ENCODE data around the gene STK31. TPM values are rescaled to one million over a fixed set of nuclear protein-coding genes. Genes with fewer than 3 reads are reported as not detected.
A peak's percentile ranks its signal among the peaks of the same experiment; 100 is the strongest.

STK31 gene, protein sequence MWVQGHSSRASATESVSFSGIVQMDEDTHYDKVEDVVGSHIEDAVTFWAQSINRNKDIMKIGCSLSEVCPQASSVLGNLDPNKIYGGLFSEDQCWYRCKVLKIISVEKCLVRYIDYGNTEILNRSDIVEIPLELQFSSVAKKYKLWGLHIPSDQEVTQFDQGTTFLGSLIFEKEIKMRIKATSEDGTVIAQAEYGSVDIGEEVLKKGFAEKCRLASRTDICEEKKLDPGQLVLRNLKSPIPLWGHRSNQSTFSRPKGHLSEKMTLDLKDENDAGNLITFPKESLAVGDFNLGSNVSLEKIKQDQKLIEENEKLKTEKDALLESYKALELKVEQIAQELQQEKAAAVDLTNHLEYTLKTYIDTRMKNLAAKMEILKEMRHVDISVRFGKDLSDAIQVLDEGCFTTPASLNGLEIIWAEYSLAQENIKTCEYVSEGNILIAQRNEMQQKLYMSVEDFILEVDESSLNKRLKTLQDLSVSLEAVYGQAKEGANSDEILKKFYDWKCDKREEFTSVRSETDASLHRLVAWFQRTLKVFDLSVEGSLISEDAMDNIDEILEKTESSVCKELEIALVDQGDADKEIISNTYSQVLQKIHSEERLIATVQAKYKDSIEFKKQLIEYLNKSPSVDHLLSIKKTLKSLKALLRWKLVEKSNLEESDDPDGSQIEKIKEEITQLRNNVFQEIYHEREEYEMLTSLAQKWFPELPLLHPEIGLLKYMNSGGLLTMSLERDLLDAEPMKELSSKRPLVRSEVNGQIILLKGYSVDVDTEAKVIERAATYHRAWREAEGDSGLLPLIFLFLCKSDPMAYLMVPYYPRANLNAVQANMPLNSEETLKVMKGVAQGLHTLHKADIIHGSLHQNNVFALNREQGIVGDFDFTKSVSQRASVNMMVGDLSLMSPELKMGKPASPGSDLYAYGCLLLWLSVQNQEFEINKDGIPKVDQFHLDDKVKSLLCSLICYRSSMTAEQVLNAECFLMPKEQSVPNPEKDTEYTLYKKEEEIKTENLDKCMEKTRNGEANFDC
- 2.9 and 4.2 TPM in 2 replicates for total RNA-seq (2013; cell fraction: nucleolus; rRNA removed)
- total RNA-seq (2014; rRNA removed) (0.11 and 0.17 TPM in 2 replicates), total RNA-seq (2014; rRNA removed; fragmentation: Illumina TruSeq; extraction: Trizol) (0.49 and 0.60 TPM in 2 replicates), total RNA-seq (2021) (0.21 TPM in 2 replicates), polyA plus RNA-seq (2011; rRNA removed) (0.24 and 0.35 TPM in 2 replicates), polyA plus RNA-seq (2014; fragmentation: Illumina TruSeq; extraction: Trizol) (0.16 and 0.44 TPM in 2 replicates), polyA plus RNA-seq (2014; fragmentation: Nextera tagmentation; extraction: Ambion mirVana) (under 1 TPM; 0.08 to 0.15 TPM), polyA plus RNA-seq (2014; rRNA removed) (0.15 and 0.35 TPM in 2 replicates), polyA plus RNA-seq (2016; fragmentation: Nextera tagmentation; extraction: Ambion mirVana) (under 1 TPM in 1 of 2 experiments, not detected in 1; 0.17 TPM), polyA minus RNA-seq (2011; rRNA and poly(A)+ RNA removed) (0.29 and 0.77 TPM in 2 replicates), Bru-seq, nascent RNA (percentile 38 among the genes with signal in this experiment), BruChase-seq, experiment 1, labeled RNA remaining after a 6-hour chase (percentile 37 among the genes with signal in this experiment), BruChase-seq, experiment 2, labeled RNA remaining after a 2-hour chase (percentile 39 among the genes with signal in this experiment)
- not detected for polyA plus RNA-seq (2011; ENCODE audit: low read depth)
- polyA plus RNA-seq (2011; cell fraction: cytosol; rRNA removed), result 0.03 and 0.08 TPM in 2 replicates
- polyA plus RNA-seq (2011; cell fraction: nucleus; rRNA removed), result 0.60 and 0.64 TPM in 2 replicates
- 0.10 and 0.39 TPM in 2 replicates for polyA plus RNA-seq (2012)
- not detected in 2 replicates for polyA minus RNA-seq (2011; cell fraction: cytosol; rRNA and poly(A)+ RNA removed)
- polyA minus RNA-seq (2011; cell fraction: nucleus; rRNA and poly(A)+ RNA removed), result 0.36 and 1.5 TPM in 2 replicates
- long read RNA-seq, experiment 1, partial matches to known transcripts, result 0 of 1 reads
- long read RNA-seq, experiment 1, other reads (novel, unspliced or antisense), result 1 of 1 reads
- long read RNA-seq, experiment 2, partial matches to known transcripts, result 0 of 2 reads
- long read RNA-seq, experiment 2, other reads (novel, unspliced or antisense), result 2 of 2 reads

GRCh38 chr7:23710000-23710399 is at the start of gene STK31:
STK31 (plus strand) TSS chr7:23710219; CDS start chr7:23710286, 67 bp downstream.
- no peaks in the 10 kb centered on the region for H3K27me3 ChIP-seq (replicated peaks in 1 of 2; ENCODE audit: control insufficient read depth in 2 of 2, insufficient read depth in 2 of 2, low read length in 1 of 2)
- ChIA-PET POLR2A (no interaction called here), CTCF (interaction anchor here (0.9 to 13.5 kb wide), 15 partner anchors 8 to 624 kb away, joined by 3 to 264 read pairs (median 4); partner anchors contain the start of gene CCDC126), SMC1A (ENCODE audit: uncharacterized antibody, unreplicated experiment) (interaction anchor here (0.8 to 8.1 kb wide), 12 partner anchors 11 to 434 kb away, joined by 3 to 170 read pairs (median 4); no protein-coding TSS in a partner anchor), RAD21 (ENCODE audit: unreplicated experiment) (interaction anchor here (0.9 to 7.4 kb wide), 9 partner anchors 8 to 352 kb away, joined by 3 to 129 read pairs (median 3); no protein-coding TSS in a partner anchor)
- no TSS peak for BruUV-seq (replicated peaks)
- DNase-seq (ENCODE audit: low read depth, low spot score), result no peak
- no peaks in the 10 kb centered on the region for H4K20me1 ChIP-seq (ENCODE audit: control insufficient read depth, insufficient read depth)
- H3K4me3 ChIP-seq, result no peak within 1 kb of the TSS
- intact Hi-C loops (cut with micrococcal nuclease; ENCODE audit: unreplicated experiment) (loop anchor here (5.0 kb wide), 1 partner anchor 438 kb away; no protein-coding TSS in a partner anchor), in situ Hi-C loops (cut with MboI) (loop anchor here (5.0 kb wide), 1 partner anchor 138 kb away; no protein-coding TSS in a partner anchor)
- H3K9me3 ChIP-seq (replicated peaks; ENCODE audit: control insufficient read depth, insufficient read depth, low read length), result no peaks in the 10 kb centered on the region; the same call in 2 of the 3 replicates
- no peak within 1 kb of the TSS for H3K9ac ChIP-seq (ENCODE audit: control insufficient read depth, insufficient read depth, low read length)
- H3K36me3 ChIP-seq (ENCODE audit: control insufficient read depth in 2 of 2, insufficient read depth in 2 of 2, low read length in 1 of 2), result peaks cover 0 to 2% of the 10 kb centered on the region in 2 experiments; a peak in 1 of 4 replicates
- no peak within 1 kb of the TSS for H2AFZ ChIP-seq (ENCODE audit: control insufficient read depth, low read depth, low read length)
- H3K79me2 ChIP-seq (ENCODE audit: control insufficient read depth, insufficient read depth, low read length), result no peaks in the 10 kb centered on the region
- ATAC-seq, result no peak
- no peak within 1 kb of the TSS for H3K4me2 ChIP-seq (ENCODE audit: control insufficient read depth, insufficient read depth)
- H3K27ac ChIP-seq (ENCODE audit: control insufficient read depth, insufficient read depth), result no peak within 1 kb of the TSS
- no peak for FAIRE-seq
- 93% methylated on average over 30 of the region's 33 CpGs for WGBS (ENCODE audit: insufficient coverage, insufficient replicate concordance, low lambda C conversion rate, missing lambda C conversion rate)
- H3K4me1 ChIP-seq (ENCODE audit: control insufficient read depth, insufficient read depth, low read length), result no peaks in the 10 kb centered on the region
- TF ChIP-seq ZBTB11 (CRISPR knock-in tag; IDR thresholded peaks at IDR 0.05) (no peak), PAX5 (IDR thresholded peaks at IDR 0.05; ENCODE audit: borderline replicate concordance, low read depth, low read length) (no peak), RFX5 (IDR thresholded peaks at IDR 0.05; ENCODE audit: low read depth, low read length) (no peak), MTA2 (IDR thresholded peaks at IDR 0.05; ENCODE audit: low read depth) (no peak), KLF5 (IDR thresholded peaks at IDR 0.05; ENCODE audit: partially characterized antibody) (no peak), RAD51 (IDR thresholded peaks at IDR 0.05) (no peak), POU2F2 (IDR thresholded peaks at IDR 0.05; ENCODE audit: borderline replicate concordance, low read depth, low read length) (no peak), HDAC6 (IDR thresholded peaks at IDR 0.05; ENCODE audit: unreplicated experiment) (no peak), JUNB (IDR thresholded peaks at IDR 0.05) (no peak)
- TF ChIP-seq, protein P1, sequence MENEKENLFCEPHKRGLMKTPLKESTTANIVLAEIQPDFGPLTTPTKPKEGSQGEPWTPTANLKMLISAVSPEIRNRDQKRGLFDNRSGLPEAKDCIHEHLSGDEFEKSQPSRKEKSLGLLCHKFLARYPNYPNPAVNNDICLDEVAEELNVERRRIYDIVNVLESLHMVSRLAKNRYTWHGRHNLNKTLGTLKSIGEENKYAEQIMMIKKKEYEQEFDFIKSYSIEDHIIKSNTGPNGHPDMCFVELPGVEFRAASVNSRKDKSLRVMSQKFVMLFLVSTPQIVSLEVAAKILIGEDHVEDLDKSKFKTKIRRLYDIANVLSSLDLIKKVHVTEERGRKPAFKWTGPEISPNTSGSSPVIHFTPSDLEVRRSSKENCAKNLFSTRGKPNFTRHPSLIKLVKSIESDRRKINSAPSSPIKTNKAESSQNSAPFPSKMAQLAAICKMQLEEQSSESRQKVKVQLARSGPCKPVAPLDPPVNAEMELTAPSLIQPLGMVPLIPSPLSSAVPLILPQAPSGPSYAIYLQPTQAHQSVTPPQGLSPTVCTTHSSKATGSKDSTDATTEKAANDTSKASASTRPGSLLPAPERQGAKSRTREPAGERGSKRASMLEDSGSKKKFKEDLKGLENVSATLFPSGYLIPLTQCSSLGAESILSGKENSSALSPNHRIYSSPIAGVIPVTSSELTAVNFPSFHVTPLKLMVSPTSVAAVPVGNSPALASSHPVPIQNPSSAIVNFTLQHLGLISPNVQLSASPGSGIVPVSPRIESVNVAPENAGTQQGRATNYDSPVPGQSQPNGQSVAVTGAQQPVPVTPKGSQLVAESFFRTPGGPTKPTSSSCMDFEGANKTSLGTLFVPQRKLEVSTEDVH (IDR thresholded peaks at IDR 0.05; ENCODE audit: low read depth, partially characterized antibody), result no peak

Data from GM12878 (cell line).